Peyer's patch (tissue), 4 donors: ENCODE measurements around the gene HEPACAM2. TPM values are rescaled to one million over a fixed set of nuclear protein-coding genes. Genes with fewer than 3 reads are reported as not detected.

Experiments
- DNase-seq, 3 donors: peaks; one replicate each; pipeline ENCODE4 v3.0.0-alpha.2; 2017 to 2019
- H3K27ac ChIP-seq, 4 donors: fragments of 200-600 bp; sonication (generic); one replicate each; pipeline ENCODE4 v1.5.1; 2016 to 2019
- H3K27me3 ChIP-seq, 2 donors: fragments of 200-600 bp; sonication (generic); one replicate each; pipeline ENCODE4 v1.5.1; 2019
- H3K36me3 ChIP-seq, 3 donors: fragments of 200-600 bp; sonication (generic); one replicate each; pipeline ENCODE4 v1.5.1; 2016 to 2019
- H3K4me1 ChIP-seq, 4 donors: fragments of 200-600 bp; sonication (generic); one replicate each; pipeline ENCODE4 v1.5.1; 2016 to 2019
- H3K4me3 ChIP-seq, 4 donors: fragments of 200-600 bp; sonication (generic); 1 replicate in 3 of 4; 2 replicates in 1 of 4; pipeline ENCODE4 v1.5.1; 2016 to 2019; ENCODE audit warnings: mild to moderate bottlenecking in 1 of 4
- H3K9me3 ChIP-seq, 4 donors: fragments of 200-600 bp; sonication (generic); one replicate each; pipeline ENCODE4 v1.5.1; 2016 to 2019; ENCODE audit warnings: mild to moderate bottlenecking in 1 of 4
- POLR2A ChIP-seq, 2 donors: fragments of 450-650 bp; IDR thresholded peaks; one replicate each; pipeline ENCODE4 v1.5.1; 2017; ENCODE audit warnings: antibody characterized with exemption in 2 of 2, mild to moderate bottlenecking in 2 of 2, moderate library complexity in 2 of 2
- total RNA-seq, 4 donors: library from RNA; depleted of rRNA; stranded (reverse); fragments of >200 nt; gene quantifications; one replicate each; pipeline ENCODE4 v1.1.0, GENCODE V29; 2016
- TF ChIP-seq, protein P1 (sequence below), 6 experiments: fragments of 450-650 bp in 4 of 6; fragments of 200-600 bp in 2 of 6; sonication (generic) in 1 of 6; IDR thresholded peaks; one replicate each; pipeline ENCODE4 v1.5.1; 2017 to 2019; ENCODE audit warnings: antibody characterized with exemption in 6 of 6, mild to moderate bottlenecking in 3 of 6, moderate library complexity in 1 of 6

The HEPACAM2 gene
- total RNA-seq, 4 donors from 2014 or later, result 19.0 to 59.4 (median 28.4) TPM

DNA sequence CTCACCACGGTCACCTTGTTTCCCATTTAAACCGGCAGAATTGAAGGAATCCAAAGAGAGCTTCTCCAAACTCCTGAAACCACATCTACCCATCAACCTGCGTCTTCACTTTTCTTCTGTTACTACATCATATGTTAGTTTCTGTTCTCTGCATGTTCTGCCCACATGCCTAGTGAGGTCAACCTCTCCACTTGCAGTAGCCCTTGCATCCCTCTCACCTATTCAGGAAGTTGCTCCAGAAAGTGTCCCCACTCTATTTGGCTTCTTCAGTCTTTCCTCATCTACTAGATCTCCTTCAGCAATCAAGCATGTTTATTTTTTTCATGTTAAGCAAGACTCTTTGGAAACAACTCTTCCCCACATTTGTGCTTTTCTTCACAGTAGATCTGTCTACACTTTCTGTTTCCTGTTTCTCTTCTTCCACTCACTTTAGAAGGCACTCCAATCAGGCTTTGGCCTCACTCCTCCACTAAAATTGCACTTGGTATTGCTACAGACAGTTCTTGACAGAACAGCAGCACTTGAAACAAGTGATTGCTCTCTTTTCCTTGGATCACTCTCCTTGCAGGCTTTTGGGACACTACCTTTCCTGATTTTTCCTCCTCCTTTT lies 85.6 kb downstream of the HEPACAM2 start:
- no peak for DNase-seq
- no peaks in the 10 kb centered on the region for H3K9me3 ChIP-seq
- H3K4me1 ChIP-seq, result peaks cover 0 to 2% (median 0%) of the 10 kb centered on the region in 4 donors
- no peak overlapping the region for H3K4me3 ChIP-seq
- TF ChIP-seq, protein P1, sequence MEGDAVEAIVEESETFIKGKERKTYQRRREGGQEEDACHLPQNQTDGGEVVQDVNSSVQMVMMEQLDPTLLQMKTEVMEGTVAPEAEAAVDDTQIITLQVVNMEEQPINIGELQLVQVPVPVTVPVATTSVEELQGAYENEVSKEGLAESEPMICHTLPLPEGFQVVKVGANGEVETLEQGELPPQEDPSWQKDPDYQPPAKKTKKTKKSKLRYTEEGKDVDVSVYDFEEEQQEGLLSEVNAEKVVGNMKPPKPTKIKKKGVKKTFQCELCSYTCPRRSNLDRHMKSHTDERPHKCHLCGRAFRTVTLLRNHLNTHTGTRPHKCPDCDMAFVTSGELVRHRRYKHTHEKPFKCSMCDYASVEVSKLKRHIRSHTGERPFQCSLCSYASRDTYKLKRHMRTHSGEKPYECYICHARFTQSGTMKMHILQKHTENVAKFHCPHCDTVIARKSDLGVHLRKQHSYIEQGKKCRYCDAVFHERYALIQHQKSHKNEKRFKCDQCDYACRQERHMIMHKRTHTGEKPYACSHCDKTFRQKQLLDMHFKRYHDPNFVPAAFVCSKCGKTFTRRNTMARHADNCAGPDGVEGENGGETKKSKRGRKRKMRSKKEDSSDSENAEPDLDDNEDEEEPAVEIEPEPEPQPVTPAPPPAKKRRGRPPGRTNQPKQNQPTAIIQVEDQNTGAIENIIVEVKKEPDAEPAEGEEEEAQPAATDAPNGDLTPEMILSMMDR (IDR thresholded peaks at IDR 0.05), result no peak
- no peak for TF ChIP-seq POLR2A (IDR thresholded peaks at IDR 0.05)
- no peak overlapping the region for H3K27ac ChIP-seq
- peaks cover 0 to 65% (median 0%) of the 10 kb centered on the region in 3 donors for H3K36me3 ChIP-seq
- no peaks in the 10 kb centered on the region for H3K27me3 ChIP-seq

DNA sequence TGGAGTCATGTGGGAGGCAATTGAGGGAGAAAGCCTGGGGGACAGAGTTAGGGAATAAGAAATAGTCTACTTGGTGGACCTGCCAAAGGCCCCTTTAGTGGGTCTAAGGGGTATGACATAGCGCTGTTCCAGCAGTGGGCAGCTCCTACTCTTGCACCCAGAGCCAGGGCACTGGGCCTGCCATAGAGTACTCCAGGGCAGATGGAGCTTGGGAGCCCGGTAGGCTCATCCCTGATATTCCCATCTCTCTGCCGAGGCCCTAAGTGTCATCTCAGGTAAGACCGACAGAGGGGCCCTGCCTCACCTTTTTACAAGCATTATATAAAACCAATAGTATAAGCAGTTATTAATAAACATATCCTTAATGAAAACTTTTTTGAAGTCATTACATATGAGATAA lies 87.7 kb downstream of the HEPACAM2 start:
- Histone ChIP-seq H3K27ac (no peak overlapping the region), H3K27me3 (no peaks in the 10 kb centered on the region), H3K4me3 (no peak overlapping the region), H3K36me3 (peaks cover 0 to 63% (median 0%) of the 10 kb centered on the region in 3 donors), H3K9me3 (peaks cover 0 to 7% (median 2%) of the 10 kb centered on the region in 4 donors), H3K4me1 (no peaks in the 10 kb centered on the region)
- TF ChIP-seq, protein P1 (IDR thresholded peaks at IDR 0.05), result no peak
- TF ChIP-seq POLR2A (IDR thresholded peaks at IDR 0.05), result no peak
- DNase-seq, result no peak

Other genes with a start within 250 kb of the HEPACAM2 start
- gene SAMD9, start 108.5 kb downstream of the HEPACAM2 start, total RNA-seq, result 10 to 100 TPM in 3 of 4 donors, 1 to 10 TPM in 1; 6.5 to 20.6 (median 17.4) TPM
- gene SAMD9L, start 78.1 kb downstream of the HEPACAM2 start, total RNA-seq, result 10 to 100 TPM in 3 of 4 donors, 1 to 10 TPM in 1; 6.4 to 14.6 (median 11.9) TPM
- 10 to 100 TPM; 16.1 to 28.9 (median 20.9) TPM for gene VPS50, start 5.9 kb upstream of the HEPACAM2 start, total RNA-seq